ENCODE results near the gene CALML4. TPM values are rescaled to one million over a fixed set of nuclear protein-coding genes. Genes with fewer than 3 reads are reported as not detected.

The CALML4 gene
- total and polyA plus RNA-seq, 2 experiments from 2014 or later, result 0.54 to 2.4 TPM

DNA sequence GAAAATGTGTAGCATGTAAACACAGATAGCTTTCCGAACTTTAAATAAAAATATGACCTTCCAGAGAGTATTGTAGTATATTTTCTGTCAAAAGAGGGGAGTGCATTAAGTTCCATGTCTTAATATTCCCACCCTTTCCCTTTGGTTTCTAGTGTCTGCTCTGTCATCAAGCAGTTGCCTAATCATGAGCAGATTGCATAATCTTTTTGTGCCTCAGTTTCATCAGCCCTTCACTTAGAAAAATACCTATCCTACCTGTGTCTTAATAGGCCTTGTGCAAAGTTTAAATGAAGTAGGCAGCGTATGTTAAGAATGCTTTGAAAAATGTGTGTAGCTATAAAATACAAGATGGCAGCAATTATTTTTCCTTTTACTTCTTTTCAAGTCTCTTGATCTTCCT, 52.8 kb downstream of the CALML4 start:
- no peaks in the 10 kb centered on the region for H3K9me3 ChIP-seq (ENCODE audit: low read depth)
- in situ Hi-C loops (cut with MboI), result no loop called here
- no peak overlapping the region for H3K27ac ChIP-seq
- DNase-seq, result no peak
- H3K4me1 ChIP-seq (ENCODE audit: insufficient read depth), result peaks cover 8% of the 10 kb centered on the region
- no peaks in the 10 kb centered on the region for H3K9me2 ChIP-seq (ENCODE audit: insufficient read depth)
- no peaks in the 10 kb centered on the region; the same call in 1 of the 2 replicates for H3K79me2 ChIP-seq (ENCODE audit: insufficient read depth)
- no peak for TF ChIP-seq EZH2phosphoT487 (IDR thresholded peaks at IDR 0.05; ENCODE audit: insufficient read depth, low read depth)
- no peak for TF ChIP-seq EZH2 (IDR thresholded peaks at IDR 0.05; ENCODE audit: insufficient read depth, poor library complexity, severe bottlenecking)
- H3K36me3 ChIP-seq (ENCODE audit: low read depth), result no peaks in the 10 kb centered on the region
- H4K20me1 ChIP-seq (ENCODE audit: insufficient read depth), result no peaks in the 10 kb centered on the region
- 0 out of 2 replicates have a peak, but pooled peaks cover 12% of the 10 kb centered on the region for H3F3A ChIP-seq (ENCODE audit: insufficient read depth)
- no peak overlapping the region for H2AFZ ChIP-seq
- H3K9ac ChIP-seq, result no peak overlapping the region
- no peak overlapping the region for H3K4me2 ChIP-seq (ENCODE audit: unreplicated experiment)
- 95 to 100% methylated on average over 2 of the region's 2 CpGs for WGBS, 2 experiments (ENCODE audit: low coverage in 1 of 2, low lambda C conversion rate in 2 of 2, missing lambda C conversion rate in 2 of 2)
- H3K4me3 ChIP-seq, result no peak overlapping the region
- no peaks in the 10 kb centered on the region for H3K27me3 ChIP-seq (replicated peaks; ENCODE audit: insufficient read depth)

- Histone ChIP-seq H4K20me1 (ENCODE audit: insufficient read depth) (no peaks in the 10 kb centered on the region), H3K4me3 (no peak overlapping the region), H3K4me2 (ENCODE audit: unreplicated experiment) (no peak overlapping the region), H3K27me3 (replicated peaks; ENCODE audit: insufficient read depth) (no peaks in the 10 kb centered on the region), H3K27ac (no peak overlapping the region), H3K36me3 (ENCODE audit: low read depth) (peaks cover 5% of the 10 kb centered on the region; the same call in 1 of the 2 replicates), H3K4me1 (ENCODE audit: insufficient read depth) (peaks cover 8% of the 10 kb centered on the region), H3K9me3 (ENCODE audit: low read depth) (no peaks in the 10 kb centered on the region), H3K79me2 (ENCODE audit: insufficient read depth) (no peaks in the 10 kb centered on the region; the same call in 1 of the 2 replicates), H3K9ac (no peak overlapping the region), H2AFZ (no peak overlapping the region), H3K9me2 (ENCODE audit: insufficient read depth) (no peaks in the 10 kb centered on the region), H3F3A (ENCODE audit: insufficient read depth) (0 out of 2 replicates have a peak, but pooled peaks cover 12% of the 10 kb centered on the region)
- WGBS, 2 experiments (ENCODE audit: low coverage in 1 of 2, low lambda C conversion rate in 2 of 2, missing lambda C conversion rate in 2 of 2), result 95 to 100% methylated on average over 1 of the region's 1 CpG
- TF ChIP-seq EZH2 (IDR thresholded peaks at IDR 0.05; ENCODE audit: insufficient read depth, poor library complexity, severe bottlenecking) (no peak), EZH2phosphoT487 (IDR thresholded peaks at IDR 0.05; ENCODE audit: insufficient read depth, low read depth) (no peak)
- DNase-seq, result peak; percentile 24
- in situ Hi-C loops (cut with MboI), result no loop called here
Observed at GRCh38 chr15:68151277-68151676, 53.9 kb downstream of the CALML4 start.

- 0 out of 2 replicates have a peak, but pooled peaks cover 12% of the 10 kb centered on the region for H3F3A ChIP-seq (ENCODE audit: insufficient read depth)
- H3K27me3 ChIP-seq (replicated peaks; ENCODE audit: insufficient read depth), result no peaks in the 10 kb centered on the region
- TF ChIP-seq EZH2phosphoT487 (IDR thresholded peaks at IDR 0.05; ENCODE audit: insufficient read depth, low read depth) (no peak), EZH2 (IDR thresholded peaks at IDR 0.05; ENCODE audit: insufficient read depth, poor library complexity, severe bottlenecking) (no peak)
- H3K4me1 ChIP-seq (ENCODE audit: insufficient read depth), result peaks cover 15% of the 10 kb centered on the region
- no peak overlapping the region for H3K9ac ChIP-seq
- H3K4me3 ChIP-seq, result no peak overlapping the region
- peaks cover 5% of the 10 kb centered on the region; the same call in 1 of the 2 replicates for H3K36me3 ChIP-seq (ENCODE audit: low read depth)
- no peaks in the 10 kb centered on the region for H3K9me3 ChIP-seq (ENCODE audit: low read depth)
- no peak overlapping the region for H3K27ac ChIP-seq
- 94 to 98% methylated on average over 1 of the region's 1 CpG for WGBS, 2 experiments (ENCODE audit: low coverage in 1 of 2, low lambda C conversion rate in 2 of 2, missing lambda C conversion rate in 2 of 2)
- no peak for DNase-seq
- H3K4me2 ChIP-seq (ENCODE audit: unreplicated experiment), result no peak overlapping the region
- no peaks in the 10 kb centered on the region for H3K9me2 ChIP-seq (ENCODE audit: insufficient read depth)
- no peaks in the 10 kb centered on the region for H4K20me1 ChIP-seq (ENCODE audit: insufficient read depth)
- H2AFZ ChIP-seq, result no peak overlapping the region
- H3K79me2 ChIP-seq (ENCODE audit: insufficient read depth), result no peaks in the 10 kb centered on the region; the same call in 1 of the 2 replicates
- in situ Hi-C loops (cut with MboI), result no loop called here
Observed at GRCh38 chr15:68150187-68150586, 54.9 kb downstream of the CALML4 start.

DNA sequence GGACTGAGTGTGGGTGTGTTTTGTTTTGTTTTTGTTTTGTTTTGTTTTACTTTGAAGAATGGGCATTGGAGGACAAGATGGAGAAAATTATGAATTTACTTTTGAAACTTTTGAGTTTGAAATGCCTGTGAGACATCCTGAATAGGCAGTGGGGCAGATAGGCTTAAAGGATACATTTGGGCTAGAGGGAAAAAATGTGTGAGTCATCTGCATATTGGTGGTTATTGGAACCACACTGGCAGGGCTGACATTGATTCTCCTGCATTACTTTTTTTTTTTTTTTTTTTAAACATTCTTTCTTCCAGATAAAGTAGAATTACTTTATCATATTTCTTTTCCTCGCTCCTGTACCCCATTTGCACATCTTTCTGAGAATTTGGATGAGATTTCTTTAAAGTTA, 56.1 kb downstream of the CALML4 start:
- Histone ChIP-seq H3K4me3 (no peak overlapping the region), H3K9me2 (ENCODE audit: insufficient read depth) (no peaks in the 10 kb centered on the region), H3K79me2 (ENCODE audit: insufficient read depth) (peaks cover 7% of the 10 kb centered on the region), H3K4me1 (ENCODE audit: insufficient read depth) (peaks cover 15% of the 10 kb centered on the region), H3K9me3 (ENCODE audit: low read depth) (no peaks in the 10 kb centered on the region), H3F3A (ENCODE audit: insufficient read depth) (0 out of 2 replicates have a peak, but pooled peaks cover 4% of the 10 kb centered on the region), H3K36me3 (ENCODE audit: low read depth) (peaks cover 5% of the 10 kb centered on the region; the same call in 1 of the 2 replicates), H4K20me1 (ENCODE audit: insufficient read depth) (no peaks in the 10 kb centered on the region), H3K27ac (no peak overlapping the region), H2AFZ (no peak overlapping the region), H3K4me2 (ENCODE audit: unreplicated experiment) (peak overlapping the region; percentile 24), H3K27me3 (replicated peaks; ENCODE audit: insufficient read depth) (no peaks in the 10 kb centered on the region), H3K9ac (no peak overlapping the region)
- TF ChIP-seq EZH2phosphoT487 (IDR thresholded peaks at IDR 0.05; ENCODE audit: insufficient read depth, low read depth), result no peak
- TF ChIP-seq EZH2 (IDR thresholded peaks at IDR 0.05; ENCODE audit: insufficient read depth, poor library complexity, severe bottlenecking), result no peak
- WGBS, 2 experiments (ENCODE audit: low coverage in 1 of 2, low lambda C conversion rate in 2 of 2, missing lambda C conversion rate in 2 of 2), result 58 to 71% methylated on average over 1 of the region's 1 CpG
- peak; percentile 70 for DNase-seq
- in situ Hi-C loops (cut with MboI), result no loop called here

Measured in GM23248 (cell line).